Activated CD8-positive, alpha-beta T cell treated with anti-CD3 and anti-CD28 coated beads, Interleukin-2, amount 10 ng/mL, durations not matched to agents 7 days and 5 days (primary cell): ENCODE data around the gene ZBTB7C. TPM values are rescaled to one million over a fixed set of nuclear protein-coding genes. Genes with fewer than 3 reads are reported as not detected.

Source experiments
- ATAC-seq: fragments of 150-1000 bp; cut with Tn5 transposase; one replicate; pipeline ENCODE4 v1.10.0; 2021; ENCODE audit warnings: moderate library complexity
- CTCF ChIA-PET: fragments of 350-600 bp; sonication (Branson Sonifier 250); formaldehyde crosslinking; loops from one replicate; lab custom pipeline; 2021; ENCODE audit warnings: antibody characterized with exemption; lab: Charles Lee
- POLR2A ChIA-PET: fragments of 350-600 bp; sonication (Branson Sonifier 250); formaldehyde crosslinking; loops from one replicate; lab custom pipeline; 2021; ENCODE audit warnings: antibody characterized with exemption; lab: Charles Lee
- DNase-seq: peaks from one replicate; pipeline ENCODE4 v3.0.0-alpha.2; 2020
- H3K27ac Mint-ChIP-seq: one replicate; pipeline ENCODE4 v1.8.0; 2021; ENCODE audit warnings: mild to moderate bottlenecking, mixed read lengths
- H3K27me3 Mint-ChIP-seq: one replicate; pipeline ENCODE4 v1.8.0; 2021; ENCODE audit warnings: low read depth, mixed read lengths
- H3K36me3 Mint-ChIP-seq: one replicate; pipeline ENCODE4 v1.8.0; 2021; ENCODE audit warnings: low read depth, mixed read lengths
- H3K4me1 Mint-ChIP-seq: one replicate; pipeline ENCODE4 v1.8.0; 2021; ENCODE audit warnings: low read depth, mixed read lengths
- H3K4me3 Mint-ChIP-seq: one replicate; pipeline ENCODE4 v1.8.0; 2021; ENCODE audit warnings: mild to moderate bottlenecking, mixed read lengths
- H3K9me3 Mint-ChIP-seq: one replicate; pipeline ENCODE4 v1.8.0; 2022; ENCODE audit warnings: mixed read lengths; ENCODE audit not compliant: insufficient read depth
- total RNA-seq, 2 experiments: library from RNA; stranded (reverse); gene quantifications; one replicate each; pipeline ENCODE4 v1.2.3, GENCODE V29; 2021

Gene ZBTB7C
- total RNA-seq, 2 experiments from 2014 or later: not detected

DNA sequence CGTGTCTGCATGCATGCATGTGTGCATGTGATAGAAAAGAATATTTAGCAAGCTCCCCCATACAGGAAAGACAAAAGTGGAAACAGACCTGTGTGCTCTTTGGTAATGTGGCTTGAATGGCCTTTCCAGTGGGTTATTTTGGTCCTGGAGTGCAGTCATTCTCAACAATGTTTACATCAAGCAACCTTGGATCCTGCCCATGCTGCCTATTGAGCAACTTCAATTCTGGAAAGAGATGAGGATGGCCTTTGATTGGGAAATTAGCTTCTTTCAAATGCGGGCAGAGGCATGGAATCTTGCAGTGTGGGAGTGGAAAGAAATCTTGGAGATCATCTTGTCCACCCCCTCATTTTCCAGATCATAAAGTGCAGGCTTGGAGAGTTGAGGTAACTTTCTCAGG, 391.5 kb downstream of the ZBTB7C start:
- Mint-ChIP-seq H3K27ac (no peak overlapping the region), H3K4me3 (no peak overlapping the region), H3K36me3 (no peaks in the 10 kb centered on the region), H3K9me3 (no peaks in the 10 kb centered on the region), H3K4me1 (peaks cover 3% of the 10 kb centered on the region), H3K27me3 (peaks cover 44% of the 10 kb centered on the region)
- ChIA-PET POLR2A (no interaction called here), CTCF (interaction anchor here (0.6 kb wide), 1 partner anchor 10 kb away, joined by 3 read pairs; no protein-coding TSS in a partner anchor)
- ATAC-seq: no peak
- no peak for DNase-seq

DNA sequence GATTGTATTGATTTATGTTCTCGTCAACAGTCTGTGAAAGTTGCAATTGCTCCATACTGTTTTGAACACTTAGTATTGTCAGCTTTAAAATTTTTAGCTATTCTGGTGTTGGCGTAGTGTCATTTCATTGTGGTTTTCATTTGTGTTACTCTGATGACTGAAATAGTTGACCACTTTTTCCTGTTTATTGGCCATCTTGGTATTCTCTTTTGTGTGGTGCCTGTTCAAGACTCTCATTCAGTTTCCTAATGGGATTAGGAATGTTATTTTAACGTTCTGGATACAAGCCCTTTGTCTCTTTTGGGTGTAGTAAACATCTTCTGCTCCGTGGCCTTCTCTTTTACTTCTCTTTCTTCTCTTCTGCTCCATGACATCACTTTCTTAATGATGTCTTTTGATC, 396.0 kb downstream of the ZBTB7C start:
- Mint-ChIP-seq H3K27me3 (peaks cover 55% of the 10 kb centered on the region), H3K27ac (no peak overlapping the region), H3K4me3 (no peak overlapping the region), H3K4me1 (peaks cover 6% of the 10 kb centered on the region), H3K36me3 (no peaks in the 10 kb centered on the region), H3K9me3 (no peaks in the 10 kb centered on the region)
- no peak for ATAC-seq
- ChIA-PET POLR2A (no interaction called here), CTCF (interaction anchor here (0.8 kb wide), 1 partner anchor 15 kb away, joined by 3 read pairs; no protein-coding TSS in a partner anchor)
- no peak for DNase-seq

DNA sequence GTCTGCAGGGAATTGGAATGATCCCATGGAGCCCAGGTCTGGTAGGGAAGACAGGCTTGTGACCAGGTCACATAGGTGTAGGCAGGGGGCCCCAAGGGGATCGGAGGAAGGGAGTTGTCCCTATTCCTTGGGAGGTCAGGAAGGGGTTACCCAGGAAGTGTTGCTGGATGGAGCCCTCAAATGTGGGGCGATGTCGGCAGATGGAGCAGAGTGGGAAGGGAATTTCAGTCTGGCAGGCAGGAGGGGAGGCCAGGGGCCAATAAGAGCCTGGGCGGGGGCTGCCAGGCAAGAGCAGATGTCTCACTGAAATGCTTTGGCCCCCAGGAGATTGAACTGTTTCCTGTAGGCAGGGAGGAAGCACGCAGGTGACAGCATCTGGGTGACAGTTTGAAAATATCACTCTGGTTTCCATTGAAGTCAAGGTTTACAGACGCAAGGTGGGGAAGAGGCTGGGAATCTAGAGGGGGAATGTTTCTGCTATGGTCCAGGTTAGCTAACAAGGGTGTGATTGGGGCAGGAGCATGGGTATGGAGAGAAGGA, 397.2 kb downstream of the ZBTB7C start:
- no peak for ATAC-seq
- Mint-ChIP-seq H3K27ac (no peak overlapping the region), H3K36me3 (no peaks in the 10 kb centered on the region), H3K4me1 (peaks cover 6% of the 10 kb centered on the region), H3K9me3 (no peaks in the 10 kb centered on the region), H3K4me3 (no peak overlapping the region), H3K27me3 (peaks cover 54% of the 10 kb centered on the region)
- ChIA-PET POLR2A (no interaction called here), CTCF (no interaction called here)
- DNase-seq: no peak

GRCh38 chr18:48010264-48010663, 398.9 kb downstream of the ZBTB7C start:
- H3K4me3 Mint-ChIP-seq: no peak overlapping the region
- ATAC-seq (no peak), DNase-seq (no peak)
- POLR2A ChIA-PET: no interaction called here
- peaks cover 53% of the 10 kb centered on the region for H3K27me3 Mint-ChIP-seq
- no peaks in the 10 kb centered on the region for H3K36me3 Mint-ChIP-seq
- peaks cover 6% of the 10 kb centered on the region for H3K4me1 Mint-ChIP-seq
- no peak overlapping the region for H3K27ac Mint-ChIP-seq
- CTCF ChIA-PET: interaction anchor here (1.1 kb wide), 1 partner anchor 158 kb away, joined by 3 read pairs; no protein-coding TSS in a partner anchor
- no peaks in the 10 kb centered on the region for H3K9me3 Mint-ChIP-seq

DNA sequence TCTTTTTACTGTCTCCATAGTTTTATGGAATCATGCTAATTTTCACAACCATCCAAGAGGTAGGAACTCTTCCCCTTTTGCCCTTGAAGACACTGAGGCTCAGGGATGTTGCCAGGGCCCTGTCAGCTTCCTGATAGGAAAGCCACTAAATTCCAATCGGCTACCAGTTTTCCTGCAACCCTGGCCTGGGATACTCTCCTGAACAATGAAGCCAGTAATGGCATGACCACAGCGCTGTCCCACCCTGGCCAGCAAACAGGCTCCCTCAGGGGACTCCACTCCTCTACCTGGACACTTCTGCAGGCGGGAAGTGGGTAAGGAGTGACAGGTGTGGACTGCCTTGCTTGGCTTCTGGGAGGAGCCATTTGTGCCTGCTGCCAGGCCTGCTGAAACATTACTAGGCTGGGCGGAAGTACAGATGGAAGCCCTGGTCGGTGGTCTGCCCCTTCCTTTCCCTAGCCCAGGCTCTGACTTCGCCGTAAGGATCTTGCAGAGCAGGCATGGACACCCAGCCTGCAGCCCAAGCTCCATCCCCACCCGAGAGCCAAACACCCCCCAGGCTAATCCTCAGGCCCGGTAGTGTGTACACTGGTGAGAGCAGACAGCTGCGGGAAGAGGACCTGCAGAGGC, 400.0 kb downstream of the ZBTB7C start:
- peak overlapping the region; percentile 58 for H3K4me3 Mint-ChIP-seq
- DNase-seq (no peak), ATAC-seq (no peak)
- H3K36me3 Mint-ChIP-seq: no peaks in the 10 kb centered on the region
- H3K4me1 Mint-ChIP-seq: peaks cover 10% of the 10 kb centered on the region
- CTCF ChIA-PET: interaction anchor here (1.1 kb wide), 1 partner anchor 157 kb away, joined by 3 read pairs; no protein-coding TSS in a partner anchor
- H3K27ac Mint-ChIP-seq: no peak overlapping the region
- POLR2A ChIA-PET: no interaction called here
- peaks cover 46% of the 10 kb centered on the region for H3K27me3 Mint-ChIP-seq
- H3K9me3 Mint-ChIP-seq: no peaks in the 10 kb centered on the region

GRCh38 chr18:48007955-48008701, 401.1 kb downstream of the ZBTB7C start:
- Mint-ChIP-seq H3K4me3 (peak overlapping the region; percentile 60), H3K9me3 (no peaks in the 10 kb centered on the region), H3K4me1 (peaks cover 17% of the 10 kb centered on the region), H3K36me3 (no peaks in the 10 kb centered on the region), H3K27me3 (peaks cover 37% of the 10 kb centered on the region), H3K27ac (no peak overlapping the region)
- ATAC-seq (peak; percentile 81), DNase-seq (peak; percentile 51)
- ChIA-PET POLR2A (no interaction called here), CTCF (interaction anchor here (0.6 to 1.6 kb wide), 14 partner anchors 10 to 236 kb away, joined by 3 to 14 read pairs (median 3); no protein-coding TSS in a partner anchor)

DNA sequence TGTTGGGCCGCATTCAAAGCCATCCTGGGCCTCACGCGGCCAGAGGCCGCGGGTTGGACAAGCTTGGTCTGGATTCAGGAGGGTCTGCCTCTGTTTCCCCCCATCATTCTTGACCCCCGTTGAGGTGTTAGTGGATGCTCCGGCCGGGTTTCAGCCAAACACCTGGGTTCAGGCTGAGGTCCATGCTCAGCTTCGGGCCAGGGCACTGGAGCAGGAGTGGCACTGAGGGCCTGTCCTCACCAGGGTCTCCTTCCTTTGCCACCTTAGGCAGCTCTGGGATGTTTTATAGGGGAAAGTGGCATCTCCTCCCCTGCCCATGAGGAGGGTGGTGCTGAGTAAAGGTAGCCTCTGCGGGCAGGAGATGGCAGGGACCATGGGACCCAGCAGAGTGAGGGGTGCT, 401.8 kb downstream of the ZBTB7C start:
- H3K9me3 Mint-ChIP-seq: no peaks in the 10 kb centered on the region
- ATAC-seq (no peak), DNase-seq (no peak)
- H3K36me3 Mint-ChIP-seq: no peaks in the 10 kb centered on the region
- no peak overlapping the region for H3K27ac Mint-ChIP-seq
- peaks cover 32% of the 10 kb centered on the region for H3K27me3 Mint-ChIP-seq
- POLR2A ChIA-PET: no interaction called here
- H3K4me1 Mint-ChIP-seq: peaks cover 17% of the 10 kb centered on the region
- H3K4me3 Mint-ChIP-seq: no peak overlapping the region
- CTCF ChIA-PET: interaction anchor here (0.7 to 1.6 kb wide), 12 partner anchors 10 to 235 kb away, joined by 3 to 14 read pairs (median 4); no protein-coding TSS in a partner anchor

DNA sequence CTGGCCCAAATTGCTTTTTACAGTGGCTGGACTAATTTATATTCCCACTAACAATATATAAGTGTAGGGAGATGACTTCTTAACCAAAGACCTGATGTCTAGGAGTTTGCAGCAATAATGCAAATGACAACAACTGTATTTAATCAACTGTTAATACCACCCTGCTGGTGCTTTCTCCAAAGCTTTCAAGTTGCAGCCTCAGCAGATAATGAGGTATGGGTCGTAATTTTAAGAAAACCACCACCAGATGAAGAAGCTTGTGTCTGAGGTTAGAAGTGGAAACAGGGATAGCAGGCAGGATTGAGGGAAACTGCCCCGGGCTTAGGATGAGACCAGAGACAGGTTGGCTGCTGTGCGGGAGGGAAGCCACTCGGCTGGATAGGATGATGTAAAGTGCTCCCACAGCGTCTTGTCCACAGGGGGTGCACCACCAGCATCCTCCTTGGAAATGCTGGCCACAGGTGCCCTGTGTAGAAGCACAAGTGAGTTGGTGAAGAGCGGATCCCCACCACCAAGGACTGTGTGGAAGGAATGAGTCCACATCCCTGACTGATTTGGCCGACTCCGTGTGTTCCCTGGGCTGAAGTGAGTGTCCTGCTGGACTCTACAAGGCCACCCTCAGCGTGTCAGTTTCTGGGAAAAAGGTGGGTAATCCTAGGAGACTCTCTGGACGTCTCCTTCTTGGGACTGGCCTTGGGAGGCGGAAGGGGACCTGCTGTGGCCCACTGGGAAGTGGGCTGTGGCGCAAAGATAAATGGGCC, 402.6 kb downstream of the ZBTB7C start:
- no peak for ATAC-seq
- DNase-seq: no peak
- no peaks in the 10 kb centered on the region for H3K9me3 Mint-ChIP-seq
- H3K27ac Mint-ChIP-seq: no peak overlapping the region
- no peak overlapping the region for H3K4me3 Mint-ChIP-seq
- ChIA-PET POLR2A (no interaction called here), CTCF (interaction anchor here (1.0 to 1.6 kb wide), 5 partner anchors 10 to 235 kb away, joined by 3 to 14 read pairs (median 3); no protein-coding TSS in a partner anchor)
- peaks cover 26% of the 10 kb centered on the region for H3K27me3 Mint-ChIP-seq
- peaks cover 17% of the 10 kb centered on the region for H3K4me1 Mint-ChIP-seq
- H3K36me3 Mint-ChIP-seq: no peaks in the 10 kb centered on the region

DNA sequence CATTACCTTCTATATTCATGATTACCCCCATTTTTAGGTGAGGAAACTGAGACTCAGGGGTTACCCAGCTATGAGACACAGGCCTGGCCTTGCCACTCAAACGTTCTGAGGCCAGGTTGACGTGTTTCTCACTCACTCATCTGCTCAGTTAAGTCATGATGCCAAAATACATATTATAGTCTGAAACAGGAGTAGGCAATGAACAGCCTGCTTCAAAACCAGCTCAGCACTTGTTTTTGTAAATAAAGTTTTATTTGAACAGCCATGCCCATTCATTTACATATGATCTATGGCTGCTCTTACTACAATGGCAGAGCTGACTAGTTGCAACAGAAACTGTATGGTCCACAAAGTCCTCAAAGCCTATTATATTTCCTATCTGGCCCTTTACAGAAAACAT, 404.6 kb downstream of the ZBTB7C start:
- no peak for ATAC-seq
- CTCF ChIA-PET: interaction anchor here (0.7 to 2.1 kb wide), 4 partner anchors 34 to 232 kb away, joined by 3 to 5 read pairs (median 4); no protein-coding TSS in a partner anchor
- POLR2A ChIA-PET: interaction anchor here (0.6 kb wide), 1 partner anchor 236 kb away, joined by 4 read pairs; no protein-coding TSS in a partner anchor
- Mint-ChIP-seq H3K4me3 (no peak overlapping the region), H3K36me3 (no peaks in the 10 kb centered on the region), H3K27ac (no peak overlapping the region), H3K4me1 (peaks cover 21% of the 10 kb centered on the region), H3K9me3 (no peaks in the 10 kb centered on the region), H3K27me3 (peaks cover 13% of the 10 kb centered on the region)
- DNase-seq: no peak

DNA sequence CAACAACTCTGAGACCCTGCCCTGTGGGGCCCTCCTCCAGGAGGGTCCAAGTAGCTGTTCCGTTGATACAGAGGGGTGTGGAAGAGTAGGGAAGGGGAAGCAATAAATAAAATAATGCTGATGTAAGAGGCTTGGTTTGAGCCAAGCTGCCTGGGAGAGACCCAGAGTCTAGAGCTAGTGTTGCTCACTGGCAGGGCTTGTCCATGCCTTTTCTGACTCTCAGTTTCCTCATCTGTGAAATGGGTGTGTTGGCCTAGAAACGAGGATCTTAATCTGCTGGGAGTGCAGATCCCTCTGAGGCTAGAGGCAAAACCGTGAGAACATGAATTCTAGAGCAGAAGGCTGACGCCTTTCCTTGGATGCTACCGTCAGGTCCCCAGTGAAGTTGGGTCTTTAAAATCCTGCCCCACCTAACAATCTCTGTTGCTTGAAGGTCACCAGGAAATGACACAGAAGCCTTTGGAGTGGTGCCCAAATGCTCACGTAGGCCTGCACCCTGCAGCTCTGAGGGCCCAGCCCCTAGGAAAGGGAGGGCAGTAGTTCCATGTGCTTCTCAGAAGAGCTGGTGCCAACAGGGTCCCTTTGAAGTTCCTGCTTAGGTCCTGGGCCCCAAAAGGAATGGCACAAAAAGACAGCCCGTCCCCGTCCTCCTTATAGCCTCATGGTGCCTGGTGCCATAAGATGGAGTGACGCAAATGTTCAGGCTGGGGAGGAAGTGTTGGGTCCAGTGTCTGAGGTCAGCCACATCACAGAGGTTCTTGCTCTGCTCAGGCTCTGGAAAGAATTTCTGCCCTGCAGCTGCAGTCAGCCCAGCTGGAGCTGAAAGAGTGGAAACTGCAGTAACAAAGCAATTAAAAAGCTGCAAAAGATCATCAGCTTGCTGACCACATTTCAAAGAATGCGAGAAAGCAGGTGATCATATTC, 405.5 kb downstream of the ZBTB7C start:
- ATAC-seq (no peak), DNase-seq (no peak)
- Mint-ChIP-seq H3K27me3 (peaks cover 9% of the 10 kb centered on the region), H3K9me3 (no peaks in the 10 kb centered on the region), H3K36me3 (no peaks in the 10 kb centered on the region), H3K4me3 (no peak overlapping the region), H3K27ac (no peak overlapping the region), H3K4me1 (peaks cover 18% of the 10 kb centered on the region)
- ChIA-PET POLR2A (no interaction called here), CTCF (interaction anchor here (0.7 to 2.1 kb wide), 4 partner anchors 26 to 231 kb away, joined by 3 to 5 read pairs (median 4); no protein-coding TSS in a partner anchor)
